B cell (primary cell): ENCODE measurements around the gene EXD1.

Source experiments
- EZH2 ChIP-seq: IDR thresholded peaks from 2 replicates; pipeline ENCODE4 v1.6.1; 2012; ENCODE audit warnings: borderline replicate concordance, low read depth, mild to moderate bottlenecking, moderate library complexity, low read length; ENCODE audit not compliant: insufficient read depth, poor library complexity, severe bottlenecking
- TF ChIP-seq, protein P1 (sequence below): fragments of 200-600 bp; IDR thresholded peaks from one replicate; pipeline ENCODE4 v1.8.0; 2022; ENCODE audit warnings: antibody characterized with exemption, mild to moderate bottlenecking

DNA sequence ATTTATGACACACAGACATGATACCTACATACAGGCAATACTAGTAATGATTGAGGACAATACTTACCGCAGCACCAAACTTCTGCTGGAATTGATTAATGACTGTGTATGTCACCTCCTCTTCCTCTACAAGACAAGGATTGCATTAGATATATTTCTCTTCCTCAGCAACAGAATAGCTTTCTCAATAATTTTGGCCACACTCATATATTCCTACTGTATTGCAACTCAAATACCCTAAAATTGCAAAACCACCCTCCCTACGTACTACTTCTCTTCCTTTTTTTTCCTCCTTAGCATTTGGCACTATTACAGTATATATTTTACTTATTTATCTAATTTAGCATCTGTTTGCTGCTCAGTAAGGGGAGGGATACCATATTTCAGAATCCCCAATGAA lies 14.8 kb downstream of the EXD1 start:
- TF ChIP-seq, protein P1, sequence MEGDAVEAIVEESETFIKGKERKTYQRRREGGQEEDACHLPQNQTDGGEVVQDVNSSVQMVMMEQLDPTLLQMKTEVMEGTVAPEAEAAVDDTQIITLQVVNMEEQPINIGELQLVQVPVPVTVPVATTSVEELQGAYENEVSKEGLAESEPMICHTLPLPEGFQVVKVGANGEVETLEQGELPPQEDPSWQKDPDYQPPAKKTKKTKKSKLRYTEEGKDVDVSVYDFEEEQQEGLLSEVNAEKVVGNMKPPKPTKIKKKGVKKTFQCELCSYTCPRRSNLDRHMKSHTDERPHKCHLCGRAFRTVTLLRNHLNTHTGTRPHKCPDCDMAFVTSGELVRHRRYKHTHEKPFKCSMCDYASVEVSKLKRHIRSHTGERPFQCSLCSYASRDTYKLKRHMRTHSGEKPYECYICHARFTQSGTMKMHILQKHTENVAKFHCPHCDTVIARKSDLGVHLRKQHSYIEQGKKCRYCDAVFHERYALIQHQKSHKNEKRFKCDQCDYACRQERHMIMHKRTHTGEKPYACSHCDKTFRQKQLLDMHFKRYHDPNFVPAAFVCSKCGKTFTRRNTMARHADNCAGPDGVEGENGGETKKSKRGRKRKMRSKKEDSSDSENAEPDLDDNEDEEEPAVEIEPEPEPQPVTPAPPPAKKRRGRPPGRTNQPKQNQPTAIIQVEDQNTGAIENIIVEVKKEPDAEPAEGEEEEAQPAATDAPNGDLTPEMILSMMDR: no peak
- TF ChIP-seq EZH2: no peak
